Renal cortex interstitium (tissue), 11 donors: ENCODE results near the gene SUSD4. TPM values are rescaled to one million over a fixed set of nuclear protein-coding genes. Genes with fewer than 3 reads are reported as not detected.

Experiments
- DNase-seq, 11 donors: peaks; one replicate each; pipeline ENCODE4 v3.0.0-alpha.2; 2013; ENCODE audit warnings: low read depth in 9 of 11, low spot score in 4 of 11; ENCODE audit errors: extremely low read depth in 1 of 11
- polyA plus RNA-seq, 3 donors: library from polyadenylated mRNA; unstranded; fragments of 120-200 nt; gene quantifications; one replicate each; pipeline ENCODE4 v1.2.1, GENCODE V29; 2013; ENCODE audit not compliant: insufficient read length in 3 of 3

SUSD4 gene
- polyA plus RNA-seq, 3 donors: 14.5 to 20.2 (median 16.2) TPM

- DNase-seq: no peak
Observed at GRCh38 chr1:223209293-223209898, 154.6 kb downstream of the SUSD4 start.

- peak in 1 of 11 donors; percentile 29 for DNase-seq
Observed at GRCh38 chr1:223208164-223209076, 155.6 kb downstream of the SUSD4 start.

GRCh38 chr1:223207293-223208066 lies 156.5 kb downstream of the SUSD4 start:
- no peak for DNase-seq

- no peak for DNase-seq
Observed at GRCh38 chr1:223204424-223204823, 159.6 kb downstream of the SUSD4 start.

- no peak for DNase-seq
Observed at GRCh38 chr1:223203694-223204093, 160.3 kb downstream of the SUSD4 start.

- DNase-seq: no peak
Observed at GRCh38 chr1:223203034-223203408, 161.0 kb downstream of the SUSD4 start.

GRCh38 chr1:223202376-223203033 lies 161.5 kb downstream of the SUSD4 start:
- DNase-seq: no peak

GRCh38 chr1:223201967-223202366 lies 162.0 kb downstream of the SUSD4 start:
- no peak for DNase-seq

GRCh38 chr1:223200903-223201302 lies 163.1 kb downstream of the SUSD4 start:
- no peak for DNase-seq

- DNase-seq: no peak
Observed at GRCh38 chr1:223199094-223199647, 164.8 kb downstream of the SUSD4 start.

GRCh38 chr1:223198628-223198965 lies 165.4 kb downstream of the SUSD4 start:
- DNase-seq: no peak

- DNase-seq: no peak
Observed at GRCh38 chr1:223197923-223198627, 165.9 kb downstream of the SUSD4 start.

- DNase-seq: no peak
Observed at GRCh38 chr1:223189903-223190724, 173.9 kb downstream of the SUSD4 start.

- DNase-seq: no peak
Observed at GRCh38 chr1:223189525-223189902, 174.5 kb downstream of the SUSD4 start.

- DNase-seq: no peak
Observed at GRCh38 chr1:223188618-223189356, 175.2 kb downstream of the SUSD4 start.

- DNase-seq: no peak
Observed at GRCh38 chr1:223186800-223187199, 177.2 kb downstream of the SUSD4 start.

- no peak for DNase-seq
Observed at GRCh38 chr1:223183268-223183862, 180.6 kb downstream of the SUSD4 start.
